HepG2 (cell line): ENCODE data around the gene ANKS3. TPM values are rescaled to one million over a fixed set of nuclear protein-coding genes. Genes with fewer than 3 reads are reported as not detected.
A peak's percentile ranks its signal among the peaks of the same experiment; 100 is the strongest.

Experiments
- BHLHE40 ChIP-seq: IDR thresholded peaks from 2 replicates; pipeline ENCODE4 v1.6.1; 2011; ENCODE audit warnings: low read length, improper control_type of control experiment
- CCDC6 ChIP-seq: sonication (generic); formaldehyde crosslinking; IDR thresholded peaks from 2 replicates; pipeline ENCODE4 v1.8.1; 2022; ENCODE audit warnings: mild to moderate bottlenecking, missing genetic modification reagents, moderate library complexity
- CEBPG ChIP-seq: IDR thresholded peaks from 2 replicates; pipeline ENCODE4 v1.6.1; 2016
- FOSL2 ChIP-seq: sonication (generic); formaldehyde crosslinking; IDR thresholded peaks from 2 replicates; pipeline ENCODE4 v1.4.0; 2020; ENCODE audit warnings: missing genetic modification reagents
- HNRNPL ChIP-seq: fragments of 200-400 bp; formaldehyde crosslinking; IDR thresholded peaks from 2 replicates; pipeline ENCODE4 v1.6.1; 2017; ENCODE audit warnings: mild to moderate bottlenecking, low read depth, low read length
- HNRNPLL ChIP-seq: fragments of 200-400 bp; formaldehyde crosslinking; IDR thresholded peaks from 2 replicates; pipeline ENCODE4 v1.6.1; 2017; ENCODE audit warnings: mild to moderate bottlenecking, low read depth, low read length; ENCODE audit not compliant: poor library complexity, severe bottlenecking
- MIER2 ChIP-seq: IDR thresholded peaks from 2 replicates; pipeline ENCODE4 v1.6.1; 2016; ENCODE audit warnings: missing biosample characterization, missing genetic modification reagents
- NFE2 ChIP-seq: sonication (generic); formaldehyde crosslinking; IDR thresholded peaks from 2 replicates; pipeline ENCODE4 v1.4.0; 2020; ENCODE audit warnings: missing genetic modification reagents
- RFX1 ChIP-seq: fragments of 450-650 bp; IDR thresholded peaks from 2 replicates; pipeline ENCODE4 v1.6.1; 2017
- SSRP1 ChIP-seq: IDR thresholded peaks from 2 replicates; pipeline ENCODE4 v1.6.1; 2016; ENCODE audit warnings: control low read depth
- ZNF30 ChIP-seq: sonication (generic); formaldehyde crosslinking; IDR thresholded peaks from 2 replicates; pipeline ENCODE4 v1.5.0; 2020; ENCODE audit warnings: mild to moderate bottlenecking, missing genetic modification reagents
- ZNF670 ChIP-seq: sonication (generic); formaldehyde crosslinking; IDR thresholded peaks from 2 replicates; pipeline ENCODE4 v1.8.0; 2022; ENCODE audit warnings: mild to moderate bottlenecking, missing genetic modification reagents, borderline replicate concordance
- ZNF678 ChIP-seq: sonication (generic); formaldehyde crosslinking; IDR thresholded peaks from 2 replicates; pipeline ENCODE4 v1.4.0; 2020; ENCODE audit warnings: mild to moderate bottlenecking, missing genetic modification reagents
- ZNF776 ChIP-seq: sonication (generic); formaldehyde crosslinking; IDR thresholded peaks from 2 replicates; pipeline ENCODE4 v1.4.0; 2020; ENCODE audit warnings: mild to moderate bottlenecking, missing genetic modification reagents
- ZSCAN30 ChIP-seq: sonication (generic); formaldehyde crosslinking; IDR thresholded peaks from 2 replicates; pipeline ENCODE4 v1.5.0; 2020; ENCODE audit warnings: mild to moderate bottlenecking, missing genetic modification reagents
- polyA plus RNA-seq, 8 experiments: library from polyadenylated mRNA; depleted of rRNA in 3 of 8; stranded (reverse) in 7 of 8; unstranded in 1 of 8; fragments of >200 nt; fragmentation: Illumina TruSeq in 4 of 8; extraction: Trizol in 4 of 8; gene quantifications; 2 replicates each; pipeline versions ENCODE4 v1.2.1 to v1.2.3, GENCODE V29; 2011 to 2016; ENCODE audit warnings: low read depth in 4 of 8, missing spikeins in 1 of 8, mixed read lengths in 1 of 8; ENCODE audit not compliant: insufficient read depth in 1 of 8
- total RNA-seq, 5 experiments: library from RNA; depleted of rRNA; stranded (reverse); fragments of >200 nt; fragmentation: Illumina TruSeq; extraction: Trizol; gene quantifications; 2 replicates each; pipeline ENCODE4 v1.2.3, GENCODE V29; 2016; ENCODE audit warnings: low read depth in 1 of 5
- TF ChIP-seq, protein P1 (sequence below): IDR thresholded peaks from 2 replicates; pipeline ENCODE4 v1.6.1; 2018; ENCODE audit warnings: missing genetic modification reagents, mild to moderate bottlenecking, missing compliant biosample characterization
- TF ChIP-seq, protein P2 (sequence below), 2 experiments: sonication (generic) in 1 of 2; formaldehyde crosslinking in 1 of 2; IDR thresholded peaks; 2 replicates each; pipeline versions ENCODE4 v1.6.1 to v1.9.0; 2014 to 2022; ENCODE audit warnings: antibody characterized with exemption in 1 of 2, borderline replicate concordance in 1 of 2, inconsistent platforms in 1 of 2, low read depth in 1 of 2, missing genetic modification reagents in 1 of 2
- TF ChIP-seq, protein P3 (sequence below): IDR thresholded peaks from 2 replicates; pipeline ENCODE4 v1.6.1; 2016; ENCODE audit warnings: missing compliant biosample characterization, missing genetic modification reagents, borderline replicate concordance
- TF ChIP-seq, protein P4 (sequence below): sonication (generic); formaldehyde crosslinking; IDR thresholded peaks from 2 replicates; pipeline ENCODE4 v1.5.1; 2020; ENCODE audit warnings: missing genetic modification reagents, mild to moderate bottlenecking, borderline replicate concordance
- TF ChIP-seq, protein P5 (sequence below): IDR thresholded peaks from 2 replicates; pipeline ENCODE4 v1.6.1; 2012; ENCODE audit warnings: inconsistent platforms

ANKS3 gene
- total and polyA plus RNA-seq, 2 of the 13 experiments (the other 11 are each of a cell fraction or from before 2014, with no cell fraction given) = 11.4 to 15.9 TPM

DNA sequence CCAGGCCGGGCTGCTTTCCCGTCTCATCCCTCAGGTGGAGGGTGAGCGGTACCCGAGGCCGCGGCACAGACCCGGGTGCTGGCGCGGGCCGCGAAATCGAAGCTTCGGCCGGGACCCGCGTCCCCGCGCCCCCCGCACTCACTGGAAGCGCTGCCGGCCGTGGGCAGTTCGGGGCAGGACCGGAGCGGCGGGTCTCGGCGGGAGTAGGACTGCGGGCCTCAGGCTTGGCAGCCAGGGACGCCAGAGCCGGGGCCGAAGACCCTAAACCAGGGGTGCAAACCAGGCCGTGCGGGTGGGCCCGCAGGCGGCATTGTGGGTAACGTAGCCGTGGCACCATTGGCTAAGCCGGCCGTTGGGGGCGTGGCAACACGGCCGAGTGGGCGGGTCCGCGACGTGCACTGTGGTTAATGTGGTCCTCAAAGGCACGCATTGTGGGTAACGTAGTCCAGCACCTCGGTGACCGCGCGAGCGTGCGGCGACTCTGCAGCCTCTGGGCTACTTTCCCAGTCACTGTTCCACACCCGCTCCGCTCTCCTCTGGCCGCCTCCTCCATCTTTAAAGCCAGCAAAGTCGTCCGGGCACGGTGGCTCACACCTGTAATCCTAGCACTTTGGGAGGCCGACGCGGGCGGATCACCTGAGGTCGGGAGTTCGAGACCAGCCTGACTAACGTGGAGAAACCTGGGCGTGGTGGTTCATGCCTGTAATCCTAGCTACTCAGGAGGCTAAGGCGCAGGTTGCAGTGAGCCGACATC lies 33.0 kb upstream of the ANKS3 start, which contains the start of gene ZNF500 (continued):
- TF ChIP-seq, protein P1, sequence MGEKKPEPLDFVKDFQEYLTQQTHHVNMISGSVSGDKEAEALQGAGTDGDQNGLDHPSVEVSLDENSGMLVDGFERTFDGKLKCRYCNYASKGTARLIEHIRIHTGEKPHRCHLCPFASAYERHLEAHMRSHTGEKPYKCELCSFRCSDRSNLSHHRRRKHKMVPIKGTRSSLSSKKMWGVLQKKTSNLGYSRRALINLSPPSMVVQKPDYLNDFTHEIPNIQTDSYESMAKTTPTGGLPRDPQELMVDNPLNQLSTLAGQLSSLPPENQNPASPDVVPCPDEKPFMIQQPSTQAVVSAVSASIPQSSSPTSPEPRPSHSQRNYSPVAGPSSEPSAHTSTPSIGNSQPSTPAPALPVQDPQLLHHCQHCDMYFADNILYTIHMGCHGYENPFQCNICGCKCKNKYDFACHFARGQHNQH = peak; percentile 73; the same call in 1 of the 2 replicates
- TF ChIP-seq NFE2 (CRISPR knock-in tag) (no peak), ZNF776 (CRISPR knock-in tag) (peak; percentile 92), ZNF670 (CRISPR knock-in tag) (no peak), FOSL2 (CRISPR knock-in tag) (0 out of 2 replicates have a peak, but pooled peaks have one; percentile 30), MIER2 (no peak), RFX1 (no peak), CEBPG (CRISPR knock-in tag) (peak; percentile 52; the same call in 1 of the 2 replicates), HNRNPL (peak; percentile 36; the same call in 1 of the 2 replicates), HNRNPLL (peak; percentile 77), BHLHE40 (peak; percentile 50), ZNF30 (CRISPR knock-in tag) (no peak), ZNF678 (CRISPR knock-in tag) (peak; percentile 77; the same call in 1 of the 2 replicates), ZSCAN30 (CRISPR knock-in tag) (no peak), CCDC6 (CRISPR knock-in tag) (no peak; the same call in 1 of the 2 replicates), SSRP1 (peak; percentile 51; the same call in 1 of the 2 replicates)
- TF ChIP-seq, protein P2, sequence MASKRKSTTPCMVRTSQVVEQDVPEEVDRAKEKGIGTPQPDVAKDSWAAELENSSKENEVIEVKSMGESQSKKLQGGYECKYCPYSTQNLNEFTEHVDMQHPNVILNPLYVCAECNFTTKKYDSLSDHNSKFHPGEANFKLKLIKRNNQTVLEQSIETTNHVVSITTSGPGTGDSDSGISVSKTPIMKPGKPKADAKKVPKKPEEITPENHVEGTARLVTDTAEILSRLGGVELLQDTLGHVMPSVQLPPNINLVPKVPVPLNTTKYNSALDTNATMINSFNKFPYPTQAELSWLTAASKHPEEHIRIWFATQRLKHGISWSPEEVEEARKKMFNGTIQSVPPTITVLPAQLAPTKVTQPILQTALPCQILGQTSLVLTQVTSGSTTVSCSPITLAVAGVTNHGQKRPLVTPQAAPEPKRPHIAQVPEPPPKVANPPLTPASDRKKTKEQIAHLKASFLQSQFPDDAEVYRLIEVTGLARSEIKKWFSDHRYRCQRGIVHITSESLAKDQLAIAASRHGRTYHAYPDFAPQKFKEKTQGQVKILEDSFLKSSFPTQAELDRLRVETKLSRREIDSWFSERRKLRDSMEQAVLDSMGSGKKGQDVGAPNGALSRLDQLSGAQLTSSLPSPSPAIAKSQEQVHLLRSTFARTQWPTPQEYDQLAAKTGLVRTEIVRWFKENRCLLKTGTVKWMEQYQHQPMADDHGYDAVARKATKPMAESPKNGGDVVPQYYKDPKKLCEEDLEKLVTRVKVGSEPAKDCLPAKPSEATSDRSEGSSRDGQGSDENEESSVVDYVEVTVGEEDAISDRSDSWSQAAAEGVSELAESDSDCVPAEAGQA (IDR thresholded peaks at IDR 0.05; ENCODE audit: low read depth) = no peak
- TF ChIP-seq, protein P2 (CRISPR knock-in tag; IDR thresholded peaks at IDR 0.05; ENCODE audit: borderline replicate concordance) = peak; percentile 89; the same call in 1 of the 2 replicates
- TF ChIP-seq, protein P3, sequence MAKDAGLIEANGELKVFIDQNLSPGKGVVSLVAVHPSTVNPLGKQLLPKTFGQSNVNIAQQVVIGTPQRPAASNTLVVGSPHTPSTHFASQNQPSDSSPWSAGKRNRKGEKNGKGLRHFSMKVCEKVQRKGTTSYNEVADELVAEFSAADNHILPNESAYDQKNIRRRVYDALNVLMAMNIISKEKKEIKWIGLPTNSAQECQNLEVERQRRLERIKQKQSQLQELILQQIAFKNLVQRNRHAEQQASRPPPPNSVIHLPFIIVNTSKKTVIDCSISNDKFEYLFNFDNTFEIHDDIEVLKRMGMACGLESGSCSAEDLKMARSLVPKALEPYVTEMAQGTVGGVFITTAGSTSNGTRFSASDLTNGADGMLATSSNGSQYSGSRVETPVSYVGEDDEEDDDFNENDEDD (CRISPR knock-in tag) = peak; percentile 60; the same call in 1 of the 2 replicates
- TF ChIP-seq, protein P4, sequence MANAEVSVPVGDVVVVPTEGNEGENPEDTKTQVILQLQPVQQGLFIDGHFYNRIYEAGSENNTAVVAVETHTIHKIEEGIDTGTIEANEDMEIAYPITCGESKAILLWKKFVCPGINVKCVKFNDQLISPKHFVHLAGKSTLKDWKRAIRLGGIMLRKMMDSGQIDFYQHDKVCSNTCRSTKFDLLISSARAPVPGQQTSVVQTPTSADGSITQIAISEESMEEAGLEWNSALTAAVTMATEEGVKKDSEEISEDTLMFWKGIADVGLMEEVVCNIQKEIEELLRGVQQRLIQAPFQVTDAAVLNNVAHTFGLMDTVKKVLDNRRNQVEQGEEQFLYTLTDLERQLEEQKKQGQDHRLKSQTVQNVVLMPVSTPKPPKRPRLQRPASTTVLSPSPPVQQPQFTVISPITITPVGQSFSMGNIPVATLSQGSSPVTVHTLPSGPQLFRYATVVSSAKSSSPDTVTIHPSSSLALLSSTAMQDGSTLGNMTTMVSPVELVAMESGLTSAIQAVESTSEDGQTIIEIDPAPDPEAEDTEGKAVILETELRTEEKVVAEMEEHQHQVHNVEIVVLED (CRISPR knock-in tag) = peak; percentile 95
- TF ChIP-seq, protein P5, sequence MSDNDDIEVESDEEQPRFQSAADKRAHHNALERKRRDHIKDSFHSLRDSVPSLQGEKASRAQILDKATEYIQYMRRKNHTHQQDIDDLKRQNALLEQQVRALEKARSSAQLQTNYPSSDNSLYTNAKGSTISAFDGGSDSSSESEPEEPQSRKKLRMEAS = peak; percentile 74; the same call in 1 of the 2 replicates
